ENCODE results near the gene MTHFD1L.

- TF ChIP-seq GATA3 (IDR thresholded peaks at IDR 0.05; ENCODE audit: borderline replicate concordance) (no peak), CTCF (IDR thresholded peaks at IDR 0.05) (no peak)
These were observed 263.4 kb downstream of the MTHFD1L start for GRCh38 chr6:151128763-151129370.
